Measurements from ENCODE around the gene OR12D2.

DNA sequence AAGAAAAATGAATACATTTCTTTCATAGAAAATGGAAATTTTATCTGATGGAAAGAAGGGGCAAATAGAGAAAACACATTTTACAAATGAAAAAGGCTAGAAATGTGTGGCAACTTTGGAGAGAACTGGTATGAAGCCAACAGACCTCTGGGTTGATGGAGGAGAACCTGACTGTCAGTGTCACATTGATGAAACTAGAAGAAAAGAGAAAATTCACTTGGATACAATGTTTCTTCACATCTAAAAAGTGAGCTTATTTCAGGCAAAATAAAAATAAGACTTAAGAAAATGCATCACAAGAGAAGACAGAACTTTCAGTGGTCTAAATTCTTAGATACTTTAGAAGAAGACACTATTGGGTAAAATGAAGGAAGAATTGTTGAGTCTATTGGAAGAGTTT is at the start of gene OR12D2:
- TF ChIP-seq CTCF (IDR thresholded peaks at IDR 0.05; ENCODE audit: poor library complexity, severe bottlenecking) (no peak), RAD21 (conservative IDR thresholded peaks at IDR 0.05) (no peak), POLR2AphosphoS5 (IDR thresholded peaks at IDR 0.05) (no peak), EZH2 (IDR thresholded peaks at IDR 0.05; ENCODE audit: borderline replicate concordance, insufficient read depth, low read length, poor library complexity, severe bottlenecking) (no peak), SMC3 (conservative IDR thresholded peaks at IDR 0.05; ENCODE audit: poor library complexity) (no peak), TAF1 (IDR thresholded peaks at IDR 0.05; ENCODE audit: low read depth) (no peak), EP300 (conservative IDR thresholded peaks at IDR 0.05; ENCODE audit: poor library complexity, severe bottlenecking) (no peak)
- TF ChIP-seq, protein P1, sequence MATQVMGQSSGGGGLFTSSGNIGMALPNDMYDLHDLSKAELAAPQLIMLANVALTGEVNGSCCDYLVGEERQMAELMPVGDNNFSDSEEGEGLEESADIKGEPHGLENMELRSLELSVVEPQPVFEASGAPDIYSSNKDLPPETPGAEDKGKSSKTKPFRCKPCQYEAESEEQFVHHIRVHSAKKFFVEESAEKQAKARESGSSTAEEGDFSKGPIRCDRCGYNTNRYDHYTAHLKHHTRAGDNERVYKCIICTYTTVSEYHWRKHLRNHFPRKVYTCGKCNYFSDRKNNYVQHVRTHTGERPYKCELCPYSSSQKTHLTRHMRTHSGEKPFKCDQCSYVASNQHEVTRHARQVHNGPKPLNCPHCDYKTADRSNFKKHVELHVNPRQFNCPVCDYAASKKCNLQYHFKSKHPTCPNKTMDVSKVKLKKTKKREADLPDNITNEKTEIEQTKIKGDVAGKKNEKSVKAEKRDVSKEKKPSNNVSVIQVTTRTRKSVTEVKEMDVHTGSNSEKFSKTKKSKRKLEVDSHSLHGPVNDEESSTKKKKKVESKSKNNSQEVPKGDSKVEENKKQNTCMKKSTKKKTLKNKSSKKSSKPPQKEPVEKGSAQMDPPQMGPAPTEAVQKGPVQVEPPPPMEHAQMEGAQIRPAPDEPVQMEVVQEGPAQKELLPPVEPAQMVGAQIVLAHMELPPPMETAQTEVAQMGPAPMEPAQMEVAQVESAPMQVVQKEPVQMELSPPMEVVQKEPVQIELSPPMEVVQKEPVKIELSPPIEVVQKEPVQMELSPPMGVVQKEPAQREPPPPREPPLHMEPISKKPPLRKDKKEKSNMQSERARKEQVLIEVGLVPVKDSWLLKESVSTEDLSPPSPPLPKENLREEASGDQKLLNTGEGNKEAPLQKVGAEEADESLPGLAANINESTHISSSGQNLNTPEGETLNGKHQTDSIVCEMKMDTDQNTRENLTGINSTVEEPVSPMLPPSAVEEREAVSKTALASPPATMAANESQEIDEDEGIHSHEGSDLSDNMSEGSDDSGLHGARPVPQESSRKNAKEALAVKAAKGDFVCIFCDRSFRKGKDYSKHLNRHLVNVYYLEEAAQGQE (IDR thresholded peaks at IDR 0.05; ENCODE audit: borderline replicate concordance), result no peak

Measured in neural cell (in vitro differentiated cells).